PFSK-1 (cell line): ENCODE data around the gene GPR39.

Experiments used
- POLR2AphosphoS5 ChIP-seq: IDR thresholded peaks from 2 replicates; pipeline ENCODE4 v1.6.1; 2012; ENCODE audit warnings: low read depth, mild to moderate bottlenecking, control low read depth, low read length, moderate library complexity
- TF ChIP-seq, protein P1 (sequence below), 2 experiments: IDR thresholded peaks; 2 replicates each; pipeline versions ENCODE4 v1.6.1 to v1.8.0; 2011 to 2012; ENCODE audit warnings: low read depth in 2 of 2, low read length in 2 of 2, control low read depth in 1 of 2, inconsistent platforms in 1 of 2, mild to moderate bottlenecking in 1 of 2, moderate library complexity in 1 of 2; ENCODE audit not compliant: insufficient read depth in 1 of 2

- TF ChIP-seq, protein P1, sequence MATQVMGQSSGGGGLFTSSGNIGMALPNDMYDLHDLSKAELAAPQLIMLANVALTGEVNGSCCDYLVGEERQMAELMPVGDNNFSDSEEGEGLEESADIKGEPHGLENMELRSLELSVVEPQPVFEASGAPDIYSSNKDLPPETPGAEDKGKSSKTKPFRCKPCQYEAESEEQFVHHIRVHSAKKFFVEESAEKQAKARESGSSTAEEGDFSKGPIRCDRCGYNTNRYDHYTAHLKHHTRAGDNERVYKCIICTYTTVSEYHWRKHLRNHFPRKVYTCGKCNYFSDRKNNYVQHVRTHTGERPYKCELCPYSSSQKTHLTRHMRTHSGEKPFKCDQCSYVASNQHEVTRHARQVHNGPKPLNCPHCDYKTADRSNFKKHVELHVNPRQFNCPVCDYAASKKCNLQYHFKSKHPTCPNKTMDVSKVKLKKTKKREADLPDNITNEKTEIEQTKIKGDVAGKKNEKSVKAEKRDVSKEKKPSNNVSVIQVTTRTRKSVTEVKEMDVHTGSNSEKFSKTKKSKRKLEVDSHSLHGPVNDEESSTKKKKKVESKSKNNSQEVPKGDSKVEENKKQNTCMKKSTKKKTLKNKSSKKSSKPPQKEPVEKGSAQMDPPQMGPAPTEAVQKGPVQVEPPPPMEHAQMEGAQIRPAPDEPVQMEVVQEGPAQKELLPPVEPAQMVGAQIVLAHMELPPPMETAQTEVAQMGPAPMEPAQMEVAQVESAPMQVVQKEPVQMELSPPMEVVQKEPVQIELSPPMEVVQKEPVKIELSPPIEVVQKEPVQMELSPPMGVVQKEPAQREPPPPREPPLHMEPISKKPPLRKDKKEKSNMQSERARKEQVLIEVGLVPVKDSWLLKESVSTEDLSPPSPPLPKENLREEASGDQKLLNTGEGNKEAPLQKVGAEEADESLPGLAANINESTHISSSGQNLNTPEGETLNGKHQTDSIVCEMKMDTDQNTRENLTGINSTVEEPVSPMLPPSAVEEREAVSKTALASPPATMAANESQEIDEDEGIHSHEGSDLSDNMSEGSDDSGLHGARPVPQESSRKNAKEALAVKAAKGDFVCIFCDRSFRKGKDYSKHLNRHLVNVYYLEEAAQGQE (IDR thresholded peaks at IDR 0.05; ENCODE audit: insufficient read depth in 1 of 2, low read depth in 2 of 2, low read length in 2 of 2): no peak
- TF ChIP-seq POLR2AphosphoS5: no peak
Observed at GRCh38 chr2:132617989-132618388, 201.4 kb downstream of the GPR39 start.
